GM23338 (cell line): ENCODE data around the gene MBOAT1. TPM values are rescaled to one million over a fixed set of nuclear protein-coding genes. Genes with fewer than 3 reads are reported as not detected.

Source experiments
- ATAC-seq: fragments of 200-7000 bp; cut with Tn5 transposase; 3 replicates; pipeline ENCODE4 v1.9.1; 2020
- DNase-seq: peaks from one replicate; pipeline ENCODE4 v3.0.0-alpha.2; 2015; ENCODE audit warnings: low spot score
- H2AFZ ChIP-seq: fragments of 200-600 bp; sonication (generic); 2 replicates; pipeline ENCODE4 v1.8.0; 2016; ENCODE audit warnings: antibody characterized with exemption, mild to moderate bottlenecking, moderate library complexity
- H3F3A ChIP-seq: fragments of 200-600 bp; sonication (generic); replicated peaks from 2 replicates; pipeline ENCODE4 v1.8.0; 2017; ENCODE audit warnings: antibody characterized with exemption, mixed run types, low read depth
- H3K27ac ChIP-seq: fragments of 200-600 bp; sonication (generic); 2 replicates; pipeline ENCODE4 v1.6.1; 2016; ENCODE audit warnings: low read depth
- H3K27me3 ChIP-seq: fragments of 200-600 bp; sonication (generic); 2 replicates; pipeline ENCODE4 v1.8.0; 2016; ENCODE audit warnings: mild to moderate bottlenecking, mixed run types, moderate library complexity; ENCODE audit not compliant: insufficient read depth
- H3K36me3 ChIP-seq: fragments of 200-600 bp; sonication (generic); 2 replicates; pipeline ENCODE4 v1.8.0; 2016; ENCODE audit warnings: mild to moderate bottlenecking; ENCODE audit not compliant: insufficient read depth
- H3K4me1 ChIP-seq: fragments of 200-600 bp; sonication (generic); 2 replicates; pipeline ENCODE4 v1.8.0; 2016; ENCODE audit warnings: mild to moderate bottlenecking, moderate library complexity; ENCODE audit not compliant: insufficient read depth
- H3K4me2 ChIP-seq: fragments of 200-600 bp; sonication (generic); 2 replicates; pipeline ENCODE4 v1.7.1; 2017; ENCODE audit warnings: mixed run types
- H3K4me3 ChIP-seq: fragments of 200-600 bp; sonication (generic); 2 replicates; pipeline ENCODE4 v1.6.1; 2016; ENCODE audit warnings: mixed run types
- H3K79me2 ChIP-seq: fragments of 200-600 bp; sonication (generic); replicated peaks from 2 replicates; pipeline ENCODE4 v1.8.0; 2017; ENCODE audit warnings: mild to moderate bottlenecking; ENCODE audit not compliant: insufficient read depth
- H3K9me2 ChIP-seq: fragments of 200-600 bp; sonication (generic); 2 replicates; pipeline ENCODE4 v1.8.0; 2017; ENCODE audit not compliant: insufficient read depth
- H4K20me1 ChIP-seq: fragments of 200-600 bp; sonication (generic); replicated peaks from 2 replicates; pipeline ENCODE4 v1.8.0; 2017; ENCODE audit warnings: mild to moderate bottlenecking; ENCODE audit not compliant: insufficient read depth
- H3K27ac Mint-ChIP-seq: 2 replicates; pipeline ENCODE4 v1.8.0; 2020; ENCODE audit warnings: inconsistent platforms, mild to moderate bottlenecking, moderate library complexity, mixed read lengths
- H3K27me3 Mint-ChIP-seq: 3 replicates; pipeline ENCODE4 v1.8.0; 2022; ENCODE audit warnings: low read depth, mild to moderate bottlenecking, moderate library complexity, mixed read lengths, inconsistent platforms; ENCODE audit not compliant: insufficient read depth, poor library complexity
- H3K36me3 Mint-ChIP-seq: 3 replicates; pipeline ENCODE4 v1.8.0; 2021; ENCODE audit warnings: low read depth, mild to moderate bottlenecking, inconsistent platforms, moderate library complexity, mixed read lengths
- H3K4me1 Mint-ChIP-seq: 3 replicates; pipeline ENCODE4 v1.8.0; 2020; ENCODE audit warnings: mild to moderate bottlenecking, inconsistent platforms, mixed read lengths
- H3K4me3 Mint-ChIP-seq: 3 replicates; pipeline ENCODE4 v1.8.0; 2021; ENCODE audit warnings: moderate library complexity, mild to moderate bottlenecking, inconsistent platforms, mixed read lengths
- H3K9me3 Mint-ChIP-seq: 3 replicates; pipeline ENCODE4 v1.8.0; 2020; ENCODE audit warnings: moderate library complexity, mild to moderate bottlenecking, inconsistent platforms, mixed read lengths
- CREB1 ChIP-seq: fragments of 250-450 bp; sonication (Bioruptor Pico); IDR thresholded peaks from 2 replicates; pipeline ENCODE4 v1.5.0; 2020; ENCODE audit warnings: low read depth, mild to moderate bottlenecking, moderate library complexity
- JUNB ChIP-seq: IDR thresholded peaks from one replicate; pipeline ENCODE4 v1.6.1; 2016; ENCODE audit warnings: antibody characterized with exemption; ENCODE audit not compliant: unreplicated experiment
- POLR2AphosphoS5 ChIP-seq: IDR thresholded peaks from 2 replicates; pipeline ENCODE4 v1.6.1; 2016; ENCODE audit warnings: antibody characterized with exemption, low read depth
- STAT1 ChIP-seq: IDR thresholded peaks from one replicate; pipeline ENCODE4 v1.6.1; 2016; ENCODE audit warnings: antibody characterized with exemption; ENCODE audit not compliant: unreplicated experiment
- ZNF331 ChIP-seq: fragments of 250-450 bp; sonication (Bioruptor Pico); IDR thresholded peaks from 2 replicates; pipeline ENCODE4 v1.5.0; 2020; ENCODE audit warnings: low read depth, mild to moderate bottlenecking, moderate library complexity
- polyA plus RNA-seq: library from polyadenylated mRNA; unstranded; fragments of >200 nt; fragmentation: Nextera tagmentation; extraction: Ambion mirVana; gene quantifications from 2 replicates; pipeline ENCODE4 v1.2.1, GENCODE V29; 2016
- total RNA-seq: library from RNA; depleted of rRNA; stranded (reverse); fragments of >200 nt; shearing (Covaris generic); gene quantifications from 2 replicates; pipeline ENCODE4 v1.2.3, GENCODE V29; 2014
- TF ChIP-seq, protein P1 (sequence below): IDR thresholded peaks from 2 replicates; pipeline ENCODE4 v1.6.1; 2016; ENCODE audit warnings: antibody characterized with exemption
- TF ChIP-seq, protein P2 (sequence below): fragments of 250-450 bp; sonication (Bioruptor Pico); IDR thresholded peaks from 2 replicates; pipeline ENCODE4 v1.5.0; 2020; ENCODE audit warnings: mild to moderate bottlenecking, moderate library complexity

The MBOAT1 gene
- total and polyA plus RNA-seq, 2 experiments from 2014 or later, result 3.8 to 18.6 TPM

DNA sequence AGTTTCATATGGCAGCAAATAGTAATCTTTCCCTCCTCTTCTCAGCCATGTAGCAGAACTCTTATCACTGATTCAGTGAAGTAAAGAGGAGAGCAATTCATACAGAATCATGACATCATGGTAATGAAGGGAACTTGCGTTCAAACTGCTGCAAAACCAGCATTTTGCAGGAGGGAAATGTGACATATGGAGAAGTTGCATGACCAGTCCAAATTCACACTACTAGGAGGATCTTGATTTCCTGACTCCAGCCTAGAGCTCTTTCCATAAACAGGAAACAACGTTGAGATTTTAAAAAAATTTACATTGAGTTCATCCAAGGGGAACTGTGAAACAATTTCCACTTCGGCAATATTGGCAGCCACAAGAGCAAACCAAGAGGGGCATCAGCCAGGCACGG lies 63.8 kb downstream of the MBOAT1 start (continued):
- TF ChIP-seq, protein P1, sequence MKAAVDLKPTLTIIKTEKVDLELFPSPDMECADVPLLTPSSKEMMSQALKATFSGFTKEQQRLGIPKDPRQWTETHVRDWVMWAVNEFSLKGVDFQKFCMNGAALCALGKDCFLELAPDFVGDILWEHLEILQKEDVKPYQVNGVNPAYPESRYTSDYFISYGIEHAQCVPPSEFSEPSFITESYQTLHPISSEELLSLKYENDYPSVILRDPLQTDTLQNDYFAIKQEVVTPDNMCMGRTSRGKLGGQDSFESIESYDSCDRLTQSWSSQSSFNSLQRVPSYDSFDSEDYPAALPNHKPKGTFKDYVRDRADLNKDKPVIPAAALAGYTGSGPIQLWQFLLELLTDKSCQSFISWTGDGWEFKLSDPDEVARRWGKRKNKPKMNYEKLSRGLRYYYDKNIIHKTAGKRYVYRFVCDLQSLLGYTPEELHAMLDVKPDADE, result no peak
- no peak for TF ChIP-seq STAT1
- no peak for TF ChIP-seq JUNB
- TF ChIP-seq, protein P2, sequence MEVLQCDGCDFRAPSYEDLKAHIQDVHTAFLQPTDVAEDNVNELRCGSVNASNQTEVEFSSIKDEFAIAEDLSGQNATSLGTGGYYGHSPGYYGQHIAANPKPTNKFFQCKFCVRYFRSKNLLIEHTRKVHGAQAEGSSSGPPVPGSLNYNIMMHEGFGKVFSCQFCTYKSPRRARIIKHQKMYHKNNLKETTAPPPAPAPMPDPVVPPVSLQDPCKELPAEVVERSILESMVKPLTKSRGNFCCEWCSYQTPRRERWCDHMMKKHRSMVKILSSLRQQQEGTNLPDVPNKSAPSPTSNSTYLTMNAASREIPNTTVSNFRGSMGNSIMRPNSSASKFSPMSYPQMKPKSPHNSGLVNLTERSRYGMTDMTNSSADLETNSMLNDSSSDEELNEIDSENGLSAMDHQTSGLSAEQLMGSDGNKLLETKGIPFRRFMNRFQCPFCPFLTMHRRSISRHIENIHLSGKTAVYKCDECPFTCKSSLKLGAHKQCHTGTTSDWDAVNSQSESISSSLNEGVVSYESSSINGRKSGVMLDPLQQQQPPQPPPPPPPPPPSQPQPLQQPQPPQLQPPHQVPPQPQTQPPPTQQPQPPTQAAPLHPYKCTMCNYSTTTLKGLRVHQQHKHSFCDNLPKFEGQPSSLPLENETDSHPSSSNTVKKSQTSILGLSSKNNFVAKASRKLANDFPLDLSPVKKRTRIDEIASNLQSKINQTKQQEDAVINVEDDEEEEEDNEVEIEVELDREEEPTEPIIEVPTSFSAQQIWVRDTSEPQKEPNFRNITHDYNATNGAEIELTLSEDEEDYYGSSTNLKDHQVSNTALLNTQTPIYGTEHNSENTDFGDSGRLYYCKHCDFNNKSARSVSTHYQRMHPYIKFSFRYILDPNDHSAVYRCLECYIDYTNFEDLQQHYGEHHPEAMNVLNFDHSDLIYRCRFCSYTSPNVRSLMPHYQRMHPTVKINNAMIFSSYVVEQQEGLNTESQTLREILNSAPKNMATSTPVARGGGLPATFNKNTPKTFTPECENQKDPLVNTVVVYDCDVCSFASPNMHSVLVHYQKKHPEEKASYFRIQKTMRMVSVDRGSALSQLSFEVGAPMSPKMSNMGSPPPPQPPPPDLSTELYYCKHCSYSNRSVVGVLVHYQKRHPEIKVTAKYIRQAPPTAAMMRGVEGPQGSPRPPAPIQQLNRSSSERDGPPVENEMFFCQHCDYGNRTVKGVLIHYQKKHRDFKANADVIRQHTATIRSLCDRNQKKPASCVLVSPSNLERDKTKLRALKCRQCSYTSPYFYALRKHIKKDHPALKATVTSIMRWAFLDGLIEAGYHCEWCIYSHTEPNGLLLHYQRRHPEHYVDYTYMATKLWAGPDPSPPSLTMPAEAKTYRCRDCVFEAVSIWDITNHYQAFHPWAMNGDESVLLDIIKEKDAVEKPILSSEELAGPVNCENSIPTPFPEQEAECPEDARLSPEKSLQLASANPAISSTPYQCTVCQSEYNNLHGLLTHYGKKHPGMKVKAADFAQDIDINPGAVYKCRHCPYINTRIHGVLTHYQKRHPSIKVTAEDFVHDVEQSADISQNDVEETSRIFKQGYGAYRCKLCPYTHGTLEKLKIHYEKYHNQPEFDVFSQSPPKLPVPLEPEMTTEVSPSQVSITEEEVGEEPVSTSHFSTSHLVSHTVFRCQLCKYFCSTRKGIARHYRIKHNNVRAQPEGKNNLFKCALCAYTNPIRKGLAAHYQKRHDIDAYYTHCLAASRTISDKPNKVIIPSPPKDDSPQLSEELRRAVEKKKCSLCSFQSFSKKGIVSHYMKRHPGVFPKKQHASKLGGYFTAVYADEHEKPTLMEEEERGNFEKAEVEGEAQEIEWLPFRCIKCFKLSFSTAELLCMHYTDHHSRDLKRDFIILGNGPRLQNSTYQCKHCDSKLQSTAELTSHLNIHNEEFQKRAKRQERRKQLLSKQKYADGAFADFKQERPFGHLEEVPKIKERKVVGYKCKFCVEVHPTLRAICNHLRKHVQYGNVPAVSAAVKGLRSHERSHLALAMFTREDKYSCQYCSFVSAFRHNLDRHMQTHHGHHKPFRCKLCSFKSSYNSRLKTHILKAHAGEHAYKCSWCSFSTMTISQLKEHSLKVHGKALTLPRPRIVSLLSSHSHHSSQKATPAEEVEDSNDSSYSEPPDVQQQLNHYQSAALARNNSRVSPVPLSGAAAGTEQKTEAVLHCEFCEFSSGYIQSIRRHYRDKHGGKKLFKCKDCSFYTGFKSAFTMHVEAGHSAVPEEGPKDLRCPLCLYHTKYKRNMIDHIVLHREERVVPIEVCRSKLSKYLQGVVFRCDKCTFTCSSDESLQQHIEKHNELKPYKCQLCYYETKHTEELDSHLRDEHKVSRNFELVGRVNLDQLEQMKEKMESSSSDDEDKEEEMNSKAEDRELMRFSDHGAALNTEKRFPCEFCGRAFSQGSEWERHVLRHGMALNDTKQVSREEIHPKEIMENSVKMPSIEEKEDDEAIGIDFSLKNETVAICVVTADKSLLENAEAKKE (CRISPR knock-in tag), result no peak
- no peak for TF ChIP-seq ZNF331 (CRISPR knock-in tag)

DNA sequence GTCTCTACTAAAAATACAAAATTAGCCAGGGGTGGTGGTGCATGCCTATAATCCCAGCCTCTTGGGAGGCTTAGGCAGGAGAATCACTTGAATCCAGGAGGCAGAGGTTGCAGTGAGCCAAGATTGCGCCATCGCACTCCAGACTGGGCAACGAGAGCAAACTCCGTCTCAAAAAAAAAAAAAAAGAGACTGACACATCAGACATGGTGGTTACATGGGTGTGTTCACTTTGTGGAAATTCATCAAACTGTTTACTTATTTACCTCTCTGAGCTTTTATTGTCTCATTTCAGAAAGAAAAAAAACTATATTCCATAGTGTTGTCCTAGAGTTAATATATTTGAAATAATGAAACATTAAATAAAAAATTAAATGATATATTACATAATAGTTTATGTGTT lies 64.8 kb downstream of the MBOAT1 start:
- no peak overlapping the region for H2AFZ ChIP-seq
- H3K27me3 ChIP-seq, result no peaks in the 10 kb centered on the region
- Mint-ChIP-seq H3K9me3 (no peaks in the 10 kb centered on the region), H3K4me3 (no peak overlapping the region), H3K27ac (no peak overlapping the region), H3K4me1 (peaks cover under 1% of the 10 kb centered on the region; the same call in 2 of the 3 replicates), H3K36me3 (peaks cover 7% of the 10 kb centered on the region; the same call in 1 of the 3 replicates), H3K27me3 (peaks cover 2% of the 10 kb centered on the region)
- H3K9me2 ChIP-seq, result 0 out of 2 replicates have a peak, but pooled peaks cover 4% of the 10 kb centered on the region
- no peak overlapping the region for H3K27ac ChIP-seq
- no peak overlapping the region for H3K4me2 ChIP-seq
- H3K79me2 ChIP-seq, result no peaks in the 10 kb centered on the region
- no peaks in the 10 kb centered on the region for H3K4me1 ChIP-seq
- no peak overlapping the region for H3K4me3 ChIP-seq
- DNase-seq (no peak), ATAC-seq (no peak)
- no peaks in the 10 kb centered on the region for H4K20me1 ChIP-seq
- no peaks in the 10 kb centered on the region for H3K36me3 ChIP-seq
- no peaks in the 10 kb centered on the region for H3F3A ChIP-seq
- TF ChIP-seq POLR2AphosphoS5 (no peak), JUNB (no peak), CREB1 (CRISPR knock-in tag) (no peak)
- TF ChIP-seq, protein P2 (CRISPR knock-in tag), result no peak
